Brain microvascular endothelial cell (primary cell): Measurements from ENCODE around the gene CES2.

Source experiments
- DNase-seq: peaks from one replicate; pipeline ENCODE4 v3.0.0-alpha.2; 2020
- H3K27ac ChIP-seq: fragments of 250-450 bp; sonication (Bioruptor Pico); 2 replicates; pipeline ENCODE4 v1.5.1; 2020; ENCODE audit warnings: mild to moderate bottlenecking, moderate library complexity
- H3K27me3 ChIP-seq: fragments of 250-450 bp; sonication (Bioruptor Pico); replicated peaks from 2 replicates; pipeline ENCODE4 v1.5.1; 2020; ENCODE audit warnings: mild to moderate bottlenecking
- H3K36me3 ChIP-seq: fragments of 250-450 bp; sonication (Bioruptor Pico); replicated peaks from 2 replicates; pipeline ENCODE4 v1.5.1; 2020; ENCODE audit warnings: mild to moderate bottlenecking
- H3K4me3 ChIP-seq: 2 replicates; pipeline ENCODE4 v1.5.1; 2011; ENCODE audit warnings: low read depth, mild to moderate bottlenecking, control low read depth, low read length, moderate library complexity
- in situ Hi-C: cut with HindIII; loops from 2 replicates; pipeline ENCODE4 v1.10.0; 2017; ENCODE audit warnings: low sequenced_read_pairs, low pct_ligation_motif_present
- TF ChIP-seq, protein P1 (sequence below): IDR thresholded peaks from 2 replicates; pipeline ENCODE4 v1.5.1; 2011; ENCODE audit warnings: low read depth, mild to moderate bottlenecking, moderate library complexity, low read length, control low read depth, inconsistent platforms; ENCODE audit errors: missing control alignments

CES2 gene

DNA sequence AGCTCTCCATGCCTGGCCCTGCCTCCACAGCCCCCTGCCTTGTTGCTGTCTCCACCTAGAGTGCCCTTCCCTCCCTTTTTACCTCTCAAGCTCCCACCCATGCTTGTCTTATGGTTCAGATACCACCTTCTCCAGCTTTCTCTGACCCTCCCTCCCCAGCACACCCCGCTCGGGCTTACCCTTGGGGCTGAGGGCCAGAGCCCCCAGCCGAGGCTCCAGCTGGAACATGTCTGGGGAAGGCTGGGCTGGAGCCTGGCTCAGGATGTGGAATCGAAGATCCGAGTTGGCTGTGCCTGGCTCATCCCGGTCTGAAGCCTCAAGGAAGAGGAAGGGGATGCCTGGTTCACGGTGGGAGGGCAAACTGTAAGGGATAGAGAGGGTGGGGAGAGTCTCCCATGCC lies 20.3 kb upstream of the CES2 start:
- no peak overlapping the region for H3K4me3 ChIP-seq
- H3K27ac ChIP-seq: no peak overlapping the region
- TF ChIP-seq, protein P1, sequence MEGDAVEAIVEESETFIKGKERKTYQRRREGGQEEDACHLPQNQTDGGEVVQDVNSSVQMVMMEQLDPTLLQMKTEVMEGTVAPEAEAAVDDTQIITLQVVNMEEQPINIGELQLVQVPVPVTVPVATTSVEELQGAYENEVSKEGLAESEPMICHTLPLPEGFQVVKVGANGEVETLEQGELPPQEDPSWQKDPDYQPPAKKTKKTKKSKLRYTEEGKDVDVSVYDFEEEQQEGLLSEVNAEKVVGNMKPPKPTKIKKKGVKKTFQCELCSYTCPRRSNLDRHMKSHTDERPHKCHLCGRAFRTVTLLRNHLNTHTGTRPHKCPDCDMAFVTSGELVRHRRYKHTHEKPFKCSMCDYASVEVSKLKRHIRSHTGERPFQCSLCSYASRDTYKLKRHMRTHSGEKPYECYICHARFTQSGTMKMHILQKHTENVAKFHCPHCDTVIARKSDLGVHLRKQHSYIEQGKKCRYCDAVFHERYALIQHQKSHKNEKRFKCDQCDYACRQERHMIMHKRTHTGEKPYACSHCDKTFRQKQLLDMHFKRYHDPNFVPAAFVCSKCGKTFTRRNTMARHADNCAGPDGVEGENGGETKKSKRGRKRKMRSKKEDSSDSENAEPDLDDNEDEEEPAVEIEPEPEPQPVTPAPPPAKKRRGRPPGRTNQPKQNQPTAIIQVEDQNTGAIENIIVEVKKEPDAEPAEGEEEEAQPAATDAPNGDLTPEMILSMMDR: no peak
- peaks cover 5% of the 10 kb centered on the region for H3K27me3 ChIP-seq
- in situ Hi-C loops: no loop called here
- no peaks in the 10 kb centered on the region for H3K36me3 ChIP-seq
- DNase-seq: no peak

DNA sequence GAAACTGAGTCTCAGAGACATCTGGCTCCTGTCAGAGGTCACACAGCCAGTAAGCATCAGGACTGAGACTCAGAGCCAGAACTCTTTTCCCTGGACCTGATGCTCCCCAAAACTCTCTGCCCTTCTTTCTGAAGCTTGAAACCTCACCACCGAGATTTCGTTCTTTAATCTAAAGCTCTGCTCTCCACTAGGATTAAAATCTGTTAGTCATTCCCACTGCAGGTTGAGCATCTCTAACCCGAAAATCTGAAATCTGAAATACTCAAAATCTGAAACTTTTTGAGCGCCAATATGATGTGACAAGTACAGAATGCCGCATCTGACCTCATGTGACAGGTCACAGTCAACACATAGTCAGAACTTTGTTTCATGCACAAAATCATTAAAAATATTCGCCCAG lies 18.8 kb upstream of the CES2 start:
- no peak overlapping the region for H3K27ac ChIP-seq
- H3K4me3 ChIP-seq: no peak overlapping the region
- in situ Hi-C loops: no loop called here
- DNase-seq: no peak
- TF ChIP-seq, protein P1: no peak
- peaks cover 8% of the 10 kb centered on the region for H3K27me3 ChIP-seq
- H3K36me3 ChIP-seq: no peaks in the 10 kb centered on the region

DNA sequence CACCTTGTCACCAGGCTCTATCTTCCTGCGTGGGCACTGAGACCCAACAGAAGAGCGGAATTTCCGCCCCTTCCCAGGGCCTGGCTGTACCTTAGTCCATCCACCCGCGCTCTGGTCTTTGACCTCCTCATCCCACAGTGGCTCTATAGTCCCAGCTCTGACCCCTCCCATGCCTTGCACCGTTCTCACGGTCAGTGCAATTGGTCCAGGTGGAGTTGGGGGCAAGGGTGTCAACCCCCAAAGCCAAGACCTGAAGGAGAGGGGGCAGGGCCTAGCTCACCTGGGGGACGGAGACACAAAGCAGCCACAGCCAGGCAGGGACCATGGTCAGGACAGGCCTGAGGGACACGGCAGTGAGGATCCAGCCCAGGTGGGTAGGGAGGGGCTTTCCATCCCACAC lies 17.6 kb upstream of the CES2 start:
- in situ Hi-C loops: no loop called here
- TF ChIP-seq, protein P1: no peak
- Histone ChIP-seq H3K27ac (no peak overlapping the region), H3K27me3 (peaks cover 8% of the 10 kb centered on the region), H3K4me3 (no peak overlapping the region), H3K36me3 (no peaks in the 10 kb centered on the region)
- no peak for DNase-seq

DNA sequence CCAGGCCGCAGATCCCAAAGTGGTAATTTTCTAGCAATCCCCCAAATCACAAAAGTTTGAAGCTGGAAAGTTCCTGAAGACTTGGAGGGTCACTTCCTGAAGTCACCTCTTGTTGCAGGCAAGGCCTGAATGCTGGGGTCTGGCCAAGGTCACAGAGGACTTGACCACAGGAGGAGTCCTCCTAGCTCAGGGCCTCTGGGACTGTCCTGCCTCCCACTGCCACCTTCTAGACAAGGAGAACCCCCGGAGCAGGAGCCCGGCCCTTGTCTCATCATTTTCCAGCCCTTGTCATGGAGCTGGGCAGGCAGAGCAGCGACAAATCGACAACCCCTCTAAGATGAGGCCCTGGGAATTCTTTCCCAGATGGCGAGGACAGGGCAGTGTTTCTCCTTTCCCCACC lies 17.0 kb upstream of the CES2 start:
- no peak overlapping the region for H3K27ac ChIP-seq
- in situ Hi-C loops: no loop called here
- TF ChIP-seq, protein P1: no peak

DNA sequence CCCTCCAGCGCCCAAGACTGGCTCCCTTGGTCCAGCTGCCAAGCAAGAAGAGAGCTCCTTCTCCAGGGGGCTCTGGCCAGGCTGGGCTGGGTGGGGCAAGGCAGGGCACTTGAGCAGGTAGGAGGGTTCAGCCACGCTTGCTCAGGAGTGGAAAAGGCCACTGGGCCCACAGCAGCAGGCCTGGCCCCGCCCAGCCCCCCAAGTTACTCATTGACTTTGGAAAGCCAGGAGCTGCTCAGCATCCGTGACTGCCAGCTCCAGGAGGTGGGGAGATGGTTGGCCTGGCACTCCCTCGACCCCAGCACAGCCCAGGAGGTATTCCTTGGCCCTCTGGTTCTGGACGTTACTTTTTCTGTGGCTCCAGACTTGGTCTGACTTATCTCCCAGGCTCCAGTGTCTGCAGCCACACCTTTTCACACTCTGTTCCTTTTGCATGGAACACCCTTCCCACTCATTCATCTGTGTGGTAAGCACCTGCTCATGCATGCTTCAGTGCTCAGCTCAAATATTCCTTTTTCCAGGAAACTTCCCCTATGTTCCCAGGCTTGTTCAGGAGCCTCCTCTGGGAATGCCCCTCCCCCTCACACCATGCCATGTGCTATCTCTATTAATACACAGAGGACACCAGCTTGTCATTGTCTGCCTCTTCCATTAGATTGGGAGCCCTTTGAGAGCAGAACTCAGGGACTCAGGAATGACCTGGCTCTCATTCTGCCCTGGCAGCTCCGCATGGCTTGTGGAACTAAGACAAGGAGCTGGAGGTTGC lies 16.3 kb upstream of the CES2 start, which contains the start of gene CDH16:
Gene CDH16, minus strand, starts transcription at position 83 of the 766 bp plus-strand sequence. CDS start 820 bp downstream, outside the sequence.
- Histone ChIP-seq H3K4me3 (no peak within 1 kb of the TSS), H3K36me3 (no peaks in the 10 kb centered on the region), H3K27ac (no peak within 1 kb of the TSS), H3K27me3 (peaks cover 9% of the 10 kb centered on the region)
- no peak for DNase-seq
- in situ Hi-C loops: no loop called here
- TF ChIP-seq, protein P1: no peak

More for the DNA sequence above, 17.0 kb upstream of the CES2 start:
- no peak for DNase-seq
- no peak overlapping the region for H3K4me3 ChIP-seq
- no peaks in the 10 kb centered on the region for H3K36me3 ChIP-seq
- peaks cover 8% of the 10 kb centered on the region for H3K27me3 ChIP-seq
